Measurements from ENCODE around the gene H6PD.

DNA sequence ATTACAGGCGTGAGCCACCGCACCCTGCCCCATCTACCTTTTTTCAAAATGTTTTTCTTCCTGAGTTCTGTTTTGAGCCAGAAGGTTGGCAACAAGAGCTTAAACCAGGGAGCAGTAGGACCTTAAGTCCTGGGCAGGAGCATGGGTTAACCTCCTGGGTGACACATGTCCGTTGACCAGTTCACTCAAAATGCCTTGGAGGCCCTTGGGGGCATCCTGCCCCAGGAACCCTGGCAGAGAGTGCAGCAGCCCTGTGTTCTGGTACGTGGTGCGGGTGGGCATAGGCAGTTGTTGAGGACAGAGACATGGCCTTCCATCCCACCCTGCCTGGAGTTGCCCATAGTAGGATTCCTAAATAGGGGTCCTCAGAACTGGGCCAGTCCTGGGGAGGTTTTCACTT is 11.6 kb downstream of the H6PD start:
- TF ChIP-seq, protein P1, sequence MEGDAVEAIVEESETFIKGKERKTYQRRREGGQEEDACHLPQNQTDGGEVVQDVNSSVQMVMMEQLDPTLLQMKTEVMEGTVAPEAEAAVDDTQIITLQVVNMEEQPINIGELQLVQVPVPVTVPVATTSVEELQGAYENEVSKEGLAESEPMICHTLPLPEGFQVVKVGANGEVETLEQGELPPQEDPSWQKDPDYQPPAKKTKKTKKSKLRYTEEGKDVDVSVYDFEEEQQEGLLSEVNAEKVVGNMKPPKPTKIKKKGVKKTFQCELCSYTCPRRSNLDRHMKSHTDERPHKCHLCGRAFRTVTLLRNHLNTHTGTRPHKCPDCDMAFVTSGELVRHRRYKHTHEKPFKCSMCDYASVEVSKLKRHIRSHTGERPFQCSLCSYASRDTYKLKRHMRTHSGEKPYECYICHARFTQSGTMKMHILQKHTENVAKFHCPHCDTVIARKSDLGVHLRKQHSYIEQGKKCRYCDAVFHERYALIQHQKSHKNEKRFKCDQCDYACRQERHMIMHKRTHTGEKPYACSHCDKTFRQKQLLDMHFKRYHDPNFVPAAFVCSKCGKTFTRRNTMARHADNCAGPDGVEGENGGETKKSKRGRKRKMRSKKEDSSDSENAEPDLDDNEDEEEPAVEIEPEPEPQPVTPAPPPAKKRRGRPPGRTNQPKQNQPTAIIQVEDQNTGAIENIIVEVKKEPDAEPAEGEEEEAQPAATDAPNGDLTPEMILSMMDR (IDR thresholded peaks at IDR 0.05; ENCODE audit: insufficient read depth, low read length, poor library complexity, severe bottlenecking): no peak
- no peak for TF ChIP-seq EZH2phosphoT487 (conservative IDR thresholded peaks at IDR 0.05; ENCODE audit: low read length)
